Upper lobe of right lung (tissue), 1 donor: ENCODE data around the gene XPC. TPM values are rescaled to one million over a fixed set of nuclear protein-coding genes. Genes with fewer than 3 reads are reported as not detected.

Experiments used
- ATAC-seq: fragments of 200-7000 bp; cut with Tn5 transposase; one replicate; pipeline ENCODE4 v1.9.1; 2020; ENCODE audit warnings: mild to moderate bottlenecking, moderate library complexity
- DNase-seq: peaks from one replicate; pipeline ENCODE4 v3.0.0-alpha.2; 2020
- H3K27ac ChIP-seq: fragments of 200-600 bp; one replicate; pipeline ENCODE4 v1.8.0; 2022
- H3K27me3 ChIP-seq: fragments of 200-600 bp; one replicate; pipeline ENCODE4 v1.8.0; 2022; ENCODE audit warnings: mild to moderate bottlenecking
- H3K36me3 ChIP-seq: fragments of 200-600 bp; one replicate; pipeline ENCODE4 v1.8.0; 2022
- H3K4me1 ChIP-seq: fragments of 200-600 bp; one replicate; pipeline ENCODE4 v1.8.0; 2022
- H3K4me3 ChIP-seq: fragments of 200-600 bp; one replicate; pipeline ENCODE4 v1.8.0; 2022; ENCODE audit warnings: mild to moderate bottlenecking
- H3K9me3 ChIP-seq: fragments of 200-600 bp; one replicate; pipeline ENCODE4 v1.8.0; 2022
- CTCF ChIP-seq: fragments of 200-600 bp; IDR thresholded peaks from one replicate; pipeline ENCODE4 v1.8.0; 2022; ENCODE audit warnings: antibody characterized with exemption
- intact Hi-C: fragments of 100-400 bp; cut with DNase I; formaldehyde crosslinking; loops from one replicate; pipeline ENCODE4 v1.11.0; 2022
- total RNA-seq: library from RNA; stranded (reverse); fragmentation: NEBNext Ultra II Directional; extraction: Animal tissue kit (Norgen Biotek cat#: 25700); gene quantifications from one replicate; pipeline ENCODE4 v1.2.1, GENCODE V29; 2021
- donor health status: DM: no; HTN: yes; CAD: no; lungs with severe emphysema.

Gene XPC
- total RNA-seq, 1 donor from 2014 or later, result 36.1 TPM

- H3K27me3 ChIP-seq, result no peaks in the 10 kb centered on the region
- H3K4me3 ChIP-seq, result peak overlapping the region; percentile 11
- H3K27ac ChIP-seq, result no peak overlapping the region
- H3K9me3 ChIP-seq, result peaks cover 6% of the 10 kb centered on the region
- no peaks in the 10 kb centered on the region for H3K4me1 ChIP-seq
- DNase-seq, result no peak
- H3K36me3 ChIP-seq, result no peaks in the 10 kb centered on the region
- intact Hi-C loops, result no loop called here
- TF ChIP-seq CTCF, result peak; percentile 29
- ATAC-seq, result peak; percentile 46
Measured at GRCh38 chr3:14216257-14217048, 38.1 kb upstream of the XPC start.

- ATAC-seq (no peak), DNase-seq (no peak)
- Histone ChIP-seq H3K4me3 (no peak overlapping the region), H3K36me3 (no peaks in the 10 kb centered on the region), H3K27me3 (no peaks in the 10 kb centered on the region), H3K27ac (no peak overlapping the region), H3K4me1 (no peaks in the 10 kb centered on the region), H3K9me3 (no peaks in the 10 kb centered on the region)
- TF ChIP-seq CTCF, result no peak
- intact Hi-C loops, result no loop called here
Measured at GRCh38 chr3:14214764-14215163, 36.4 kb upstream of the XPC start.

- Histone ChIP-seq H3K9me3 (no peaks in the 10 kb centered on the region), H3K4me1 (no peaks in the 10 kb centered on the region), H3K27me3 (no peaks in the 10 kb centered on the region), H3K4me3 (no peak overlapping the region), H3K36me3 (no peaks in the 10 kb centered on the region), H3K27ac (no peak overlapping the region)
- no peak for TF ChIP-seq CTCF
- DNase-seq (no peak), ATAC-seq (no peak)
- intact Hi-C loops, result no loop called here
Measured at GRCh38 chr3:14213066-14213774, 34.8 kb upstream of the XPC start.

- ATAC-seq, result no peak
- Histone ChIP-seq H3K9me3 (no peaks in the 10 kb centered on the region), H3K4me3 (no peak overlapping the region), H3K4me1 (no peaks in the 10 kb centered on the region), H3K27ac (no peak overlapping the region), H3K36me3 (no peaks in the 10 kb centered on the region), H3K27me3 (no peaks in the 10 kb centered on the region)
- intact Hi-C loops, result no loop called here
- no peak for TF ChIP-seq CTCF
- DNase-seq, result no peak
Measured at GRCh38 chr3:14212032-14212431, 33.6 kb upstream of the XPC start.

GRCh38 chr3:14211621-14212020 is 33.2 kb upstream of the XPC start:
- H3K4me3 ChIP-seq, result no peak overlapping the region
- no peak overlapping the region for H3K27ac ChIP-seq
- H3K36me3 ChIP-seq, result no peaks in the 10 kb centered on the region
- no peaks in the 10 kb centered on the region for H3K9me3 ChIP-seq
- TF ChIP-seq CTCF, result no peak
- ATAC-seq, result no peak
- no peaks in the 10 kb centered on the region for H3K27me3 ChIP-seq
- no peaks in the 10 kb centered on the region for H3K4me1 ChIP-seq
- no peak for DNase-seq
- intact Hi-C loops, result no loop called here
